ENCODE results near the gene PEMT. TPM values are rescaled to one million over a fixed set of nuclear protein-coding genes. Genes with fewer than 3 reads are reported as not detected.
A peak's percentile ranks its signal among the peaks of the same experiment; 100 is the strongest.

The PEMT gene
- total RNA-seq, 1 donor from 2014 or later, result 15.3 TPM

GRCh38 chr17:17570798-17571716 lies 20.5 kb downstream of the PEMT start:
- DNase-seq, result no peak

- DNase-seq, result peak; percentile 15
Observed at GRCh38 chr17:17570140-17570797, 21.2 kb downstream of the PEMT start.

GRCh38 chr17:17569691-17570090 lies 21.8 kb downstream of the PEMT start:
- DNase-seq, result no peak

- DNase-seq, result peak; percentile 19
Observed at GRCh38 chr17:17568772-17569195, 22.7 kb downstream of the PEMT start.

- DNase-seq, result no peak
Observed at GRCh38 chr17:17567631-17568030, 23.9 kb downstream of the PEMT start.

- no peak for DNase-seq
Observed at GRCh38 chr17:17566896-17567513, 24.5 kb downstream of the PEMT start.

- no peak for DNase-seq
Observed at GRCh38 chr17:17565471-17566339, 25.8 kb downstream of the PEMT start.

GRCh38 chr17:17564896-17565295 lies 26.6 kb downstream of the PEMT start:
- DNase-seq, result no peak

- no peak for DNase-seq
Observed at GRCh38 chr17:17564323-17564722, 27.2 kb downstream of the PEMT start.

- DNase-seq, result no peak
Observed at GRCh38 chr17:17563530-17563929, 28.0 kb downstream of the PEMT start.

- DNase-seq, result no peak
Observed at GRCh38 chr17:17562146-17562511, 29.4 kb downstream of the PEMT start.

- no peak for DNase-seq
Observed at GRCh38 chr17:17561408-17562145, 29.9 kb downstream of the PEMT start.

GRCh38 chr17:17560975-17561374 lies 30.5 kb downstream of the PEMT start:
- DNase-seq, result no peak

GRCh38 chr17:17560167-17560566 lies 31.3 kb downstream of the PEMT start:
- DNase-seq, result no peak

- no peak for DNase-seq
Observed at GRCh38 chr17:17559164-17559563, 32.3 kb downstream of the PEMT start.

GRCh38 chr17:17558431-17558830 lies 33.1 kb downstream of the PEMT start:
- DNase-seq, result no peak

GRCh38 chr17:17557796-17558195 lies 33.7 kb downstream of the PEMT start:
- no peak for DNase-seq

- DNase-seq, result no peak
Observed at GRCh38 chr17:17556671-17557070, 34.8 kb downstream of the PEMT start.

- DNase-seq, result no peak
Observed at GRCh38 chr17:17555906-17556305, 35.6 kb downstream of the PEMT start.

GRCh38 chr17:17555151-17555550 lies 36.4 kb downstream of the PEMT start:
- DNase-seq, result no peak

- DNase-seq, result no peak
Observed at GRCh38 chr17:17554266-17554665, 37.2 kb downstream of the PEMT start.

Measured in occipital lobe (tissue), 2 donors.